Neural crest cell (in vitro differentiated cells): ENCODE results near the gene APOC4. TPM values are rescaled to one million over a fixed set of nuclear protein-coding genes. Genes with fewer than 3 reads are reported as not detected.

ENCODE experiments used
- DNase-seq: peaks from one replicate; pipeline ENCODE4 v3.0.0; 2021; ENCODE audit warnings: low read depth, mixed read lengths, low spot score
- H3K27ac Mint-ChIP-seq: one replicate; pipeline ENCODE4 v1.8.0; 2021; ENCODE audit warnings: mild to moderate bottlenecking, mixed read lengths; ENCODE audit not compliant: unreplicated experiment
- H3K27me3 Mint-ChIP-seq: 2 replicates; pipeline ENCODE4 v1.8.0; 2021; ENCODE audit warnings: low read depth, mild to moderate bottlenecking, mixed read lengths
- H3K36me3 Mint-ChIP-seq: 2 replicates; pipeline ENCODE4 v1.8.0; 2021; ENCODE audit warnings: low read depth, mild to moderate bottlenecking, mixed read lengths
- H3K4me1 Mint-ChIP-seq: 2 replicates; pipeline ENCODE4 v1.8.0; 2021; ENCODE audit warnings: mixed read lengths
- H3K4me3 Mint-ChIP-seq: one replicate; pipeline ENCODE4 v1.8.0; 2021; ENCODE audit warnings: mild to moderate bottlenecking, mixed read lengths
- H3K9me3 Mint-ChIP-seq: 2 replicates; pipeline ENCODE4 v1.8.0; 2021; ENCODE audit warnings: mixed read lengths
- total RNA-seq: library from RNA; stranded (reverse); gene quantifications from 2 replicates; pipeline ENCODE4 v1.2.1, GENCODE V29; 2021
- TF ChIP-seq, protein P1 (sequence below): fragments of 200-600 bp; sonication (generic); conservative IDR thresholded peaks from 2 replicates; pipeline ENCODE4 v1.5.0; 2021; ENCODE audit warnings: antibody characterized with exemption, mild to moderate bottlenecking

Gene APOC4
- total RNA-seq, 1 donor from 2014 or later: not detected

DNA sequence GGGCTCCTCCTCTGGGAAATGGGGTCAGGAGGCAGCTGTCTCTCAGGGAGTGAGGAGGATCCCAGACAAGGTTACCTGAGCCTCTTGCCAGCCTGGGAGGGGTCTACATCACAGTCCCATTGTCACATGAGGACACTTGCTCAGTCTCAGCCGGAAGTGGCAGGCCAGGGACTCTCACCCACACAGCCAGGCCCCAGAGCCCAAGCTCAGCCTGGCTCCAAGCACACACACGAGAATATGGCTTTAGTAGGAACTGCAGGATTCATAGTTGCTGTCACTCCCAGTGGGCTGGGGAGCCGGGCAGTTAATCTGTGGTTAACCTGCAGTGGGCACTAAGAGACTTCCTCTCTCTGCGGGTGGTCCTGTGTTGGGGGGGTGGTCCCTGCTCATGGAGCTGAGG lies 43.4 kb downstream of the APOC4 start:
- H3K9me3 Mint-ChIP-seq: no peaks in the 10 kb centered on the region
- no peak for DNase-seq
- no peaks in the 10 kb centered on the region for H3K27me3 Mint-ChIP-seq
- TF ChIP-seq, protein P1, sequence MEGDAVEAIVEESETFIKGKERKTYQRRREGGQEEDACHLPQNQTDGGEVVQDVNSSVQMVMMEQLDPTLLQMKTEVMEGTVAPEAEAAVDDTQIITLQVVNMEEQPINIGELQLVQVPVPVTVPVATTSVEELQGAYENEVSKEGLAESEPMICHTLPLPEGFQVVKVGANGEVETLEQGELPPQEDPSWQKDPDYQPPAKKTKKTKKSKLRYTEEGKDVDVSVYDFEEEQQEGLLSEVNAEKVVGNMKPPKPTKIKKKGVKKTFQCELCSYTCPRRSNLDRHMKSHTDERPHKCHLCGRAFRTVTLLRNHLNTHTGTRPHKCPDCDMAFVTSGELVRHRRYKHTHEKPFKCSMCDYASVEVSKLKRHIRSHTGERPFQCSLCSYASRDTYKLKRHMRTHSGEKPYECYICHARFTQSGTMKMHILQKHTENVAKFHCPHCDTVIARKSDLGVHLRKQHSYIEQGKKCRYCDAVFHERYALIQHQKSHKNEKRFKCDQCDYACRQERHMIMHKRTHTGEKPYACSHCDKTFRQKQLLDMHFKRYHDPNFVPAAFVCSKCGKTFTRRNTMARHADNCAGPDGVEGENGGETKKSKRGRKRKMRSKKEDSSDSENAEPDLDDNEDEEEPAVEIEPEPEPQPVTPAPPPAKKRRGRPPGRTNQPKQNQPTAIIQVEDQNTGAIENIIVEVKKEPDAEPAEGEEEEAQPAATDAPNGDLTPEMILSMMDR: no peak
- H3K36me3 Mint-ChIP-seq: no peaks in the 10 kb centered on the region
- no peak overlapping the region for H3K4me3 Mint-ChIP-seq
- no peaks in the 10 kb centered on the region for H3K4me1 Mint-ChIP-seq
- H3K27ac Mint-ChIP-seq: no peak overlapping the region

DNA sequence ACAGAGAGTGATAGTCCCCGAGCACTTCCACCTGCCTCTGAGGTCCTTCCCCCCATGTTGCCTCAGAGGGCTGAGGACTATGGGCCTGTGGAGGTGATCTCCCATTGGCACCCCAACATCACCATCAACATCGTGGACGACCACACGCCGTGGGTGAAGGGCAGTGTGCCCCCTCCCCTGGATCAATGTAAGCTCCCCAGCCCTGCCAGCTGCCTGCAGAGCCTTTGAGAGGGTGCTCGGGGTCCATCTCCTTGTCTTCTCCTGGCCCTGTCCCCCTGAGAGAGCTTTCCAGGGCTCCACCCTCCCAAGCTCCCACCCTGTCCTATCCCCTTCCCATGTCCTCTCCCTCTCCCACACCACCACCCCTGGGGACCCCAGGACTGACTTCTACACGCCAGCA lies 44.4 kb downstream of the APOC4 start:
- no peaks in the 10 kb centered on the region for H3K9me3 Mint-ChIP-seq
- TF ChIP-seq, protein P1: no peak
- no peaks in the 10 kb centered on the region for H3K27me3 Mint-ChIP-seq
- H3K27ac Mint-ChIP-seq: no peak overlapping the region
- no peaks in the 10 kb centered on the region for H3K36me3 Mint-ChIP-seq
- no peak overlapping the region for H3K4me3 Mint-ChIP-seq
- no peaks in the 10 kb centered on the region for H3K4me1 Mint-ChIP-seq
- no peak for DNase-seq

DNA sequence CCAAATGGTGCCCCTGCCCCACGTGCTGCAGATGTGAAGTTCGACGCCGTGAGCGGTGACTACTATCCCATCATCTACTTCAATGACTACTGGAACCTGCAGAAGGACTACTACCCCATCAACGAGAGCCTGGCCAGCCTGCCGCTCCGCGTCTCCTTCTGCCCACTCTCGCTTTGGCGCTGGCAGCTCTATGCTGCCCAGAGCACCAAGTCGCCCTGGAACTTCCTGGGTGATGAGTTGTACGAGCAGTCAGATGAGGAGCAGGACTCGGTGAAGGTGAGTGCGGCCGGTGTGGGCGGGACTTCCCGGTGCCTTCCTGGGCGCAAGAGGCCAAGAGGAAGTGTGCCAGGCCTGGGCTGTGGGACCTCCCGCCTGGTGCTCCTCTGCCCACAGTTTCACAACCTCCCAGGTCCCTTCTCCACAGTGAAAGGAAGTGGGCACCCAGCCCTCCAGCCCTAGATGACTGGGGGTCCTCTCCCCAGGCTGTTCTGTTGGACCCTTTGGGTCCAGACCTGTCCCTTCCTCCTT lies 45.2 kb downstream of the APOC4 start:
- Mint-ChIP-seq H3K36me3 (no peaks in the 10 kb centered on the region), H3K27ac (no peak overlapping the region), H3K27me3 (no peaks in the 10 kb centered on the region), H3K4me3 (no peak overlapping the region), H3K4me1 (no peaks in the 10 kb centered on the region), H3K9me3 (no peaks in the 10 kb centered on the region)
- no peak for DNase-seq
- TF ChIP-seq, protein P1: no peak

DNA sequence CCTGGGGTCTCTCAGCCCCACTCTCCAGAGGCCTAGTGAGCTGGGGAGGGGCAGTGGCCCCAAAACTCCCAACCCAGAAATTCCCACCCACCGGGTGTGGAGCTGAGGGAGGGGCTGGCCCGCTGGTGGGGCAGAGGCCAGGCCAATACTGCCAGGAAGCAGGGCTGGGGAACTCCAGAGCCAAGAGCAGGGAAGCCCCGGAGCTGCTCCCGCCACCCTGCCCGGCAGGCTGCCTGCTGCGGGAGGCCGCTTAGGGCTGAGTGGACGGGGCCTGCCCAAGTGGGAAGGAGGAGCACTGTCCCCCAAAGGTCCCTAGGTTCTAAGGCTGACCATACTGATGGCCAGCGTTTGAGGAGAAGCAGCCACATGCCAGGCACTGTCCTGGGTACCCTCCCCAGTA lies 46.2 kb downstream of the APOC4 start:
- DNase-seq: no peak
- H3K27ac Mint-ChIP-seq: no peak overlapping the region
- TF ChIP-seq, protein P1: no peak
- H3K36me3 Mint-ChIP-seq: no peaks in the 10 kb centered on the region
- no peak overlapping the region for H3K4me3 Mint-ChIP-seq
- no peaks in the 10 kb centered on the region for H3K27me3 Mint-ChIP-seq
- H3K4me1 Mint-ChIP-seq: no peaks in the 10 kb centered on the region
- no peaks in the 10 kb centered on the region for H3K9me3 Mint-ChIP-seq

DNA sequence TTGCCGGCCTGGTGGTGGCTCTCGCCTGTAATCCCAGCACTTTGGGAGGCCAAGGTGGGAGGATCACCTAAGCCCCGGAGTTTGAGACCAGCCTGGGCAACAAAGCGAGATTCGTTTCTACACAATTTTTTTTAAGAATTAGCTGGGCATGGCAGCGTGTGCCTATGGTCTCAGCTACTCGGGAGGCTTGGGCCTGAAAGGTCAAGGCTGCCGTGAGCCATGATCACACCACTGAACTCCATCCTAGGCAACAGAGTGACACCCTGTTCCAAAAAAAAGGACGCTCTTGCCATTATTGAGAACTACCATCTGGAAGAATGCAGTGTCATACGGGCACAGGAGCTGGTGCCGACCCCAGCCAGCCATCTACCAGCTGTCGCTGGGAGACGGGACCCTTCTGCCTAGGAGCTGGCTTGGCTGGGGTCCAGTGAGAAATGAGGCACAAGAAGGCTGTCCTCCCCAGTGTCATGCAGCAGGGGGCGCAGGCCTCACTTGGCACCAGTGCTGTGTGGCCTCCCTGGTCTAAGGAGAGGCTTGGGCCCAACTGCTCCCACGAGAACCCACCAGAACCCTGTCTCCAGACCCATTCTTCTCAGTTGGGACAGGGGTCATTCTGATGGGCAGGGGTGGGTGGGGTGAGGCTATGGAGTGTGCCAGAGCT lies 47.0 kb downstream of the APOC4 start:
- no peaks in the 10 kb centered on the region for H3K9me3 Mint-ChIP-seq
- no peaks in the 10 kb centered on the region for H3K27me3 Mint-ChIP-seq
- H3K36me3 Mint-ChIP-seq: no peaks in the 10 kb centered on the region
- TF ChIP-seq, protein P1: peak; percentile 67
- DNase-seq: peak; percentile 64
- no peaks in the 10 kb centered on the region for H3K4me1 Mint-ChIP-seq
- peak overlapping the region; percentile 83 for H3K27ac Mint-ChIP-seq
- H3K4me3 Mint-ChIP-seq: no peak overlapping the region
